Amniotic stem cell (primary cell): ENCODE measurements around the gene MAGEF1.

Source experiments
- DNase-seq: peaks from one replicate; lab custom pipeline; 2025; lab: John Stamatoyannopoulos, UW

Gene MAGEF1

GRCh38 chr3:184669578-184669977, 42.3 kb downstream of the MAGEF1 start:
- DNase-seq, result no peak

- no peak for DNase-seq
These were observed 45.4 kb downstream of the MAGEF1 start for GRCh38 chr3:184666442-184666841.

- DNase-seq, result no peak
These were observed 46.8 kb downstream of the MAGEF1 start for GRCh38 chr3:184665101-184665500.

GRCh38 chr3:184663756-184664155, 48.1 kb downstream of the MAGEF1 start:
- no peak for DNase-seq

- DNase-seq, result no peak
These were observed 48.5 kb downstream of the MAGEF1 start for GRCh38 chr3:184663356-184663755.

- no peak for DNase-seq
These were observed 49.7 kb downstream of the MAGEF1 start for GRCh38 chr3:184662187-184662586.

- DNase-seq, result no peak
These were observed 50.9 kb downstream of the MAGEF1 start for GRCh38 chr3:184660931-184661330.
